H1 (cell line): Measurements from ENCODE around the gene SNTG2. TPM values are rescaled to one million over a fixed set of nuclear protein-coding genes. Genes with fewer than 3 reads are reported as not detected.

Source experiments
- PHF8 ChIP-seq: fragments of 200-600 bp; sonication (generic); conservative IDR thresholded peaks from 2 replicates; pipeline ENCODE4 v1.7.1; 2012; ENCODE audit warnings: low read depth, mild to moderate bottlenecking, inconsistent platforms, low read length, moderate library complexity
- SIN3A ChIP-seq, 2 experiments: IDR thresholded peaks in 1 of 2; conservative IDR thresholded peaks in 1 of 2; 2 replicates each; pipeline ENCODE4 v1.6.1; 2011 to 2012; ENCODE audit warnings: low read length in 2 of 2, improper control_type of control experiment in 1 of 2, low read depth in 1 of 2, mild to moderate bottlenecking in 1 of 2
- SP2 ChIP-seq: IDR thresholded peaks from 2 replicates; pipeline ENCODE4 v1.6.1; 2012; ENCODE audit warnings: mild to moderate bottlenecking, low read length, inconsistent platforms
- polyA plus RNA-seq, 7 experiments: library from polyadenylated mRNA; depleted of rRNA in 3 of 7; stranded (reverse) in 5 of 7; unstranded in 2 of 7; fragments of >200 nt in 5 of 7; fragments of 200-250 nt in 2 of 7; gene quantifications; 1 replicate in 5 of 7; 2 replicates in 1 of 7; 4 replicates in 1 of 7; pipeline versions ENCODE4 v1.2.1 to v1.2.3, GENCODE V29; 2011 to 2013; ENCODE audit warnings: missing spikeins in 2 of 7, mixed read lengths in 2 of 7
- total RNA-seq: library from RNA; stranded (reverse); fragmentation: NEBNext Ultra II Directional; extraction: Animal tissue kit (Norgen Biotek cat#: 25700); gene quantifications from 2 replicates; pipeline ENCODE4 v1.2.1, GENCODE V29; 2021

The SNTG2 gene
- total and polyA plus RNA-seq, 2 of the 8 experiments (the other 6 are each of a cell fraction or from before 2014, with no cell fraction given) = 6.6 to 18.1 TPM

- TF ChIP-seq SIN3A (conservative IDR thresholded peaks at IDR 0.05 in 1 of 2, IDR thresholded peaks at IDR 0.05 in 1 of 2; ENCODE audit: low read depth in 1 of 2, low read length in 2 of 2) (no peak), PHF8 (no peak), SP2 (no peak)
These were observed 235.8 kb downstream of the SNTG2 start (continued) for GRCh38 chr2:1186421-1186820.
